Large intestine (tissue), 1 donor: ENCODE data around the gene TMCO4. TPM values are rescaled to one million over a fixed set of nuclear protein-coding genes. Genes with fewer than 3 reads are reported as not detected.

Source experiments
- polyA plus RNA-seq: library from polyadenylated mRNA; unstranded; fragments of 120-200 nt; gene quantifications from one replicate; pipeline ENCODE4 v1.2.1, GENCODE V29; 2013

Gene TMCO4
- polyA plus RNA-seq, 1 donor: 10.4 TPM

Other genes with a start within 250 kb of the TMCO4 start
- gene NBL1, start 155.6 kb downstream of the TMCO4 start, polyA plus RNA-seq: 53.5 TPM
- 0.07 TPM for gene HTR6, start 135.0 kb downstream of the TMCO4 start, polyA plus RNA-seq
- gene RNF186, start 15.4 kb upstream of the TMCO4 start, polyA plus RNA-seq: 18.8 TPM
- 27.7 TPM for gene OTUD3, start 82.5 kb upstream of the TMCO4 start, polyA plus RNA-seq
- not detected for gene PLA2G2E, start 123.7 kb upstream of the TMCO4 start, polyA plus RNA-seq
- gene PLA2G2A, start 179.7 kb upstream of the TMCO4 start, polyA plus RNA-seq: 14.7 TPM